HepG2 (cell line): ENCODE data around the gene LTK.

ENCODE experiments used
- CEBPB ChIP-seq: IDR thresholded peaks from 2 replicates; pipeline ENCODE4 v1.6.1; 2011; ENCODE audit warnings: low read depth, low read length, improper control_type of control experiment, borderline replicate concordance
- EZH2 ChIP-seq: conservative IDR thresholded peaks from 2 replicates; pipeline ENCODE4 v1.6.1; 2012; ENCODE audit warnings: mild to moderate bottlenecking, low read depth, low read length, moderate library complexity
- HNRNPK ChIP-seq: fragments of 200-400 bp; formaldehyde crosslinking; IDR thresholded peaks from 2 replicates; pipeline ENCODE4 v1.6.1; 2018; ENCODE audit warnings: low read length, low read depth, moderate library complexity, mild to moderate bottlenecking; ENCODE audit not compliant: poor library complexity, severe bottlenecking
- JUNB ChIP-seq: sonication (generic); formaldehyde crosslinking; IDR thresholded peaks from 2 replicates; pipeline ENCODE4 v1.8.0; 2022; ENCODE audit warnings: missing genetic modification reagents, mild to moderate bottlenecking, borderline replicate concordance
- POLR2A ChIP-seq, 2 experiments: IDR thresholded peaks; 2 replicates each; pipeline ENCODE4 v1.6.1; 2011; ENCODE audit warnings: low read depth in 2 of 2, low read length in 2 of 2, mild to moderate bottlenecking in 1 of 2, moderate library complexity in 1 of 2; ENCODE audit not compliant: insufficient read depth in 1 of 2
- RXRA ChIP-seq: sonication (generic); formaldehyde crosslinking; IDR thresholded peaks from 2 replicates; pipeline ENCODE4 v1.5.1; 2020; ENCODE audit warnings: missing genetic modification reagents
- TCF7L2 ChIP-seq: IDR thresholded peaks from 2 replicates; pipeline ENCODE4 v1.6.1; 2011; ENCODE audit warnings: mild to moderate bottlenecking, low read depth, low read length, moderate library complexity
- YY1 ChIP-seq: IDR thresholded peaks from 2 replicates; pipeline ENCODE4 v1.6.1; 2011; ENCODE audit warnings: low read length, low read depth, moderate library complexity, mild to moderate bottlenecking; ENCODE audit not compliant: insufficient read depth, insufficient replicate concordance
- ZNF274 ChIP-seq: sonication (generic); formaldehyde crosslinking; IDR thresholded peaks from 2 replicates; pipeline ENCODE4 v1.5.1; 2020; ENCODE audit warnings: mild to moderate bottlenecking, missing genetic modification reagents
- ZNF432 ChIP-seq: sonication (generic); formaldehyde crosslinking; IDR thresholded peaks from 2 replicates; pipeline ENCODE4 v1.5.0; 2020; ENCODE audit warnings: missing genetic modification reagents, mild to moderate bottlenecking, borderline replicate concordance
- TF ChIP-seq, protein P1 (sequence below), 2 experiments: IDR thresholded peaks; 2 replicates each; pipeline ENCODE4 v1.6.1; 2011 to 2012; ENCODE audit warnings: low read length in 2 of 2, borderline replicate concordance in 1 of 2, low read depth in 1 of 2, mild to moderate bottlenecking in 1 of 2, moderate library complexity in 1 of 2
- TF ChIP-seq, protein P2 (sequence below): sonication (generic); formaldehyde crosslinking; IDR thresholded peaks from 2 replicates; pipeline ENCODE4 v1.5.0; 2020; ENCODE audit warnings: mild to moderate bottlenecking, missing genetic modification reagents, moderate library complexity
- TF ChIP-seq, protein P3 (sequence below): sonication (generic); formaldehyde crosslinking; IDR thresholded peaks from 2 replicates; pipeline ENCODE4 v1.4.0; 2020; ENCODE audit warnings: missing genetic modification reagents

DNA sequence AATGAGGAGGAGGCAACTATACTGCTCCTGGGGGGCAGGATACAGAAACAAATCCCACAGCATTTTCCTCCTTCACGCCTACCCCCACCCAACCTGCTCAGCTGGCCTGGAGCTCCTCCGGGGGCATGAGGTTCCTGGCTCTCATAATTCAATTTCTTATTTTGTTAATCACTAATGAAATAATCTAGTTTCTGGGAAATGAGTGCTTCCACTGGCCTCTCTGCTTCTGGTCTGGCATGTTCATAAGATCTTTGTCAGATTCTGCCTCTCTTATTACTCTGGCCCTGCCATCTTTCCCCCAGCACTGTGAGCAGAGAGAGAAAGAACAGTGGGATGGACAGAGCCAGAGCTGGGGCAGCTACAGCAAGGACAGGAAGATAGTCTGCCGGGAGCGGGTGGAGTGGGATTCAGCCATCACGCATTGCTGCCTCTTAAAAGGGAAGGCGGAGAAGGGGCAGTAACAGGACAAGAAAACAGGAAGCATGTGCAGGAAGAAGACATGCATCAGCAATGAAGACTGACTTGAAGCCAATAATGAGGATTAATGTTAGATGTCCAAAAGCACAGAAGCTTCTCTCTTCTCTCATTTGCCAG lies 16.8 kb upstream of the LTK start:
- TF ChIP-seq EZH2 = no peak
- TF ChIP-seq, protein P1, sequence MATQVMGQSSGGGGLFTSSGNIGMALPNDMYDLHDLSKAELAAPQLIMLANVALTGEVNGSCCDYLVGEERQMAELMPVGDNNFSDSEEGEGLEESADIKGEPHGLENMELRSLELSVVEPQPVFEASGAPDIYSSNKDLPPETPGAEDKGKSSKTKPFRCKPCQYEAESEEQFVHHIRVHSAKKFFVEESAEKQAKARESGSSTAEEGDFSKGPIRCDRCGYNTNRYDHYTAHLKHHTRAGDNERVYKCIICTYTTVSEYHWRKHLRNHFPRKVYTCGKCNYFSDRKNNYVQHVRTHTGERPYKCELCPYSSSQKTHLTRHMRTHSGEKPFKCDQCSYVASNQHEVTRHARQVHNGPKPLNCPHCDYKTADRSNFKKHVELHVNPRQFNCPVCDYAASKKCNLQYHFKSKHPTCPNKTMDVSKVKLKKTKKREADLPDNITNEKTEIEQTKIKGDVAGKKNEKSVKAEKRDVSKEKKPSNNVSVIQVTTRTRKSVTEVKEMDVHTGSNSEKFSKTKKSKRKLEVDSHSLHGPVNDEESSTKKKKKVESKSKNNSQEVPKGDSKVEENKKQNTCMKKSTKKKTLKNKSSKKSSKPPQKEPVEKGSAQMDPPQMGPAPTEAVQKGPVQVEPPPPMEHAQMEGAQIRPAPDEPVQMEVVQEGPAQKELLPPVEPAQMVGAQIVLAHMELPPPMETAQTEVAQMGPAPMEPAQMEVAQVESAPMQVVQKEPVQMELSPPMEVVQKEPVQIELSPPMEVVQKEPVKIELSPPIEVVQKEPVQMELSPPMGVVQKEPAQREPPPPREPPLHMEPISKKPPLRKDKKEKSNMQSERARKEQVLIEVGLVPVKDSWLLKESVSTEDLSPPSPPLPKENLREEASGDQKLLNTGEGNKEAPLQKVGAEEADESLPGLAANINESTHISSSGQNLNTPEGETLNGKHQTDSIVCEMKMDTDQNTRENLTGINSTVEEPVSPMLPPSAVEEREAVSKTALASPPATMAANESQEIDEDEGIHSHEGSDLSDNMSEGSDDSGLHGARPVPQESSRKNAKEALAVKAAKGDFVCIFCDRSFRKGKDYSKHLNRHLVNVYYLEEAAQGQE (IDR thresholded peaks at IDR 0.05; ENCODE audit: borderline replicate concordance in 1 of 2, low read depth in 1 of 2, low read length in 2 of 2) = no peak
- no peak for TF ChIP-seq RXRA (CRISPR knock-in tag)
- TF ChIP-seq ZNF432 (CRISPR knock-in tag) = no peak
- TF ChIP-seq, protein P2, sequence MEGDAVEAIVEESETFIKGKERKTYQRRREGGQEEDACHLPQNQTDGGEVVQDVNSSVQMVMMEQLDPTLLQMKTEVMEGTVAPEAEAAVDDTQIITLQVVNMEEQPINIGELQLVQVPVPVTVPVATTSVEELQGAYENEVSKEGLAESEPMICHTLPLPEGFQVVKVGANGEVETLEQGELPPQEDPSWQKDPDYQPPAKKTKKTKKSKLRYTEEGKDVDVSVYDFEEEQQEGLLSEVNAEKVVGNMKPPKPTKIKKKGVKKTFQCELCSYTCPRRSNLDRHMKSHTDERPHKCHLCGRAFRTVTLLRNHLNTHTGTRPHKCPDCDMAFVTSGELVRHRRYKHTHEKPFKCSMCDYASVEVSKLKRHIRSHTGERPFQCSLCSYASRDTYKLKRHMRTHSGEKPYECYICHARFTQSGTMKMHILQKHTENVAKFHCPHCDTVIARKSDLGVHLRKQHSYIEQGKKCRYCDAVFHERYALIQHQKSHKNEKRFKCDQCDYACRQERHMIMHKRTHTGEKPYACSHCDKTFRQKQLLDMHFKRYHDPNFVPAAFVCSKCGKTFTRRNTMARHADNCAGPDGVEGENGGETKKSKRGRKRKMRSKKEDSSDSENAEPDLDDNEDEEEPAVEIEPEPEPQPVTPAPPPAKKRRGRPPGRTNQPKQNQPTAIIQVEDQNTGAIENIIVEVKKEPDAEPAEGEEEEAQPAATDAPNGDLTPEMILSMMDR = no peak
- TF ChIP-seq HNRNPK = no peak
- no peak for TF ChIP-seq TCF7L2
- no peak for TF ChIP-seq YY1
- TF ChIP-seq CEBPB = no peak
- TF ChIP-seq, protein P3, sequence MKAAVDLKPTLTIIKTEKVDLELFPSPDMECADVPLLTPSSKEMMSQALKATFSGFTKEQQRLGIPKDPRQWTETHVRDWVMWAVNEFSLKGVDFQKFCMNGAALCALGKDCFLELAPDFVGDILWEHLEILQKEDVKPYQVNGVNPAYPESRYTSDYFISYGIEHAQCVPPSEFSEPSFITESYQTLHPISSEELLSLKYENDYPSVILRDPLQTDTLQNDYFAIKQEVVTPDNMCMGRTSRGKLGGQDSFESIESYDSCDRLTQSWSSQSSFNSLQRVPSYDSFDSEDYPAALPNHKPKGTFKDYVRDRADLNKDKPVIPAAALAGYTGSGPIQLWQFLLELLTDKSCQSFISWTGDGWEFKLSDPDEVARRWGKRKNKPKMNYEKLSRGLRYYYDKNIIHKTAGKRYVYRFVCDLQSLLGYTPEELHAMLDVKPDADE = no peak
- no peak for TF ChIP-seq POLR2A (IDR thresholded peaks at IDR 0.05; ENCODE audit: insufficient read depth in 1 of 2, low read depth in 2 of 2, low read length in 2 of 2)
- no peak for TF ChIP-seq JUNB (CRISPR knock-in tag)
- no peak for TF ChIP-seq ZNF274 (CRISPR knock-in tag)
